Activated naive CD4-positive, alpha-beta T cell treated with anti-CD3 and anti-CD28 coated beads, Interleukin-2, amount 10 ng/mL, durations not matched to agents 7 days and 5 days (primary cell): Measurements from ENCODE around the gene B3GAT3.

ENCODE experiments used
- CTCF ChIA-PET: fragments of 350-600 bp; sonication (Branson Sonifier 250); formaldehyde crosslinking; loops from one replicate; lab custom pipeline; 2021; ENCODE audit warnings: antibody characterized with exemption; lab: Charles Lee
- DNase-seq: peaks from one replicate; pipeline ENCODE4 v3.0.0-alpha.2; 2020
- H3K27ac Mint-ChIP-seq: one replicate; pipeline ENCODE4 v1.8.0; 2021; ENCODE audit warnings: mild to moderate bottlenecking, moderate library complexity, mixed read lengths
- H3K27me3 Mint-ChIP-seq: one replicate; pipeline ENCODE4 v1.8.0; 2021; ENCODE audit warnings: mild to moderate bottlenecking, mixed read lengths
- H3K36me3 Mint-ChIP-seq: one replicate; pipeline ENCODE4 v1.8.0; 2021; ENCODE audit warnings: mixed read lengths
- H3K4me1 Mint-ChIP-seq: one replicate; pipeline ENCODE4 v1.8.0; 2021; ENCODE audit warnings: mixed read lengths
- H3K4me3 Mint-ChIP-seq: one replicate; pipeline ENCODE4 v1.8.0; 2021; ENCODE audit warnings: mild to moderate bottlenecking, moderate library complexity, mixed read lengths
- H3K9me3 Mint-ChIP-seq: one replicate; pipeline ENCODE4 v1.8.0; 2021; ENCODE audit warnings: mixed read lengths

Gene B3GAT3

DNA sequence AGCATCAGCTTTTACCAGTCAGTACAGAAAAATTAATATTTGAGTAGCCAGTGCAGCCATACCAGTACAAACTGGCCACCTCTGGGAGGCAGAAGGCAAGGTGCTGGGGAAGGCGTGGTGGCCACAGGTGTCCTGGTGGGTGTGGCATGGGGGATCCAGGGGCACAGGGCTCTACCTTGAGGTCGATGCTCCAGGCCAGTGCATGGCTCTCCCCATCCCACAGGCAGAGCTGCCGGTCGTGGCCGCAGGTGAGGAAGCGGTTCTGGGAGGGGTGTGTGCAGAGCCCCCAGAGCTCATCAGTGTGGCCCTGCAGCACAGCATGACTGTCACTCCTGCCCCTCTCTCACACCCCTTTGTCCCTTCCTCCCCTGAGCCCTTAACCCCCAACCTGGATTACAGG is 16.3 kb downstream of the B3GAT3 start:
- Mint-ChIP-seq H3K4me1 (peaks cover 53% of the 10 kb centered on the region), H3K36me3 (peaks cover 65% of the 10 kb centered on the region), H3K9me3 (no peaks in the 10 kb centered on the region), H3K4me3 (no peak overlapping the region), H3K27ac (no peak overlapping the region), H3K27me3 (no peaks in the 10 kb centered on the region)
- no peak for DNase-seq
- CTCF ChIA-PET = no interaction called here

GRCh38 chr11:62604460-62605120 is 17.2 kb downstream of the B3GAT3 start:
- Mint-ChIP-seq H3K9me3 (no peaks in the 10 kb centered on the region), H3K4me1 (peaks cover 52% of the 10 kb centered on the region), H3K27me3 (no peaks in the 10 kb centered on the region), H3K4me3 (no peak overlapping the region), H3K27ac (no peak overlapping the region), H3K36me3 (peaks cover 65% of the 10 kb centered on the region)
- DNase-seq = no peak
- CTCF ChIA-PET = interaction anchor here (1.7 kb wide), 1 partner anchor 12 kb away, joined by 5 read pairs; the partner anchor contains the start of gene TUT1

- peaks cover 68% of the 10 kb centered on the region for H3K36me3 Mint-ChIP-seq
- H3K4me3 Mint-ChIP-seq = peak overlapping the region; percentile 50
Observed at GRCh38 chr11:62603776-62604299, 17.9 kb downstream of the B3GAT3 start.

DNA sequence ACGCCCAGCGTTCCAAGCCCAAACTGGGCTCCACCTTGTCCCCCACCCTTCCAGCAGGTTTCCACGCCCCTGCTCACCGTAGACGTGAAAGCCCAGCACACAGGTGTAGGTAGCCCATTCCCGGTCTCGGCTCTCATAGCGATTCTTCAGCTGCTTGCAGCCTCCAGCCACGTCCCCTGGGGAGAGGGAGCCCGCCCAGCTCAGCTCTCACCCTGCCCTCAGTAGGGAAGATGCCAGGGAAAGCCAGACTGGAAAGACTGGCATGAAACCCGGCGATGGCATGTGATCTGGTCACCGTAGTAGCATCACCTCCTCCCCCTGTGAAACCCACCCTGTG is 18.7 kb downstream of the B3GAT3 start:
- Mint-ChIP-seq H3K27me3 (no peaks in the 10 kb centered on the region), H3K36me3 (peaks cover 72% of the 10 kb centered on the region), H3K4me3 (peak overlapping the region; percentile 50), H3K4me1 (peaks cover 54% of the 10 kb centered on the region), H3K9me3 (no peaks in the 10 kb centered on the region), H3K27ac (peak overlapping the region; percentile 75)
- CTCF ChIA-PET = interaction anchor here (0.9 to 1.7 kb wide), 2 partner anchors 9 to 11 kb away, joined by 3 to 5 read pairs; partner anchors contain the start of gene TUT1
- DNase-seq = no peak

More at GRCh38 chr11:62603776-62604299, 17.9 kb downstream of the B3GAT3 start:
- no peaks in the 10 kb centered on the region for H3K27me3 Mint-ChIP-seq
- H3K27ac Mint-ChIP-seq = peak overlapping the region; percentile 28
- H3K9me3 Mint-ChIP-seq = no peaks in the 10 kb centered on the region
- DNase-seq = no peak
- CTCF ChIA-PET = interaction anchor here (0.9 to 1.7 kb wide), 2 partner anchors 10 to 12 kb away, joined by 3 to 5 read pairs; partner anchors contain the start of gene TUT1
- peaks cover 52% of the 10 kb centered on the region for H3K4me1 Mint-ChIP-seq

DNA sequence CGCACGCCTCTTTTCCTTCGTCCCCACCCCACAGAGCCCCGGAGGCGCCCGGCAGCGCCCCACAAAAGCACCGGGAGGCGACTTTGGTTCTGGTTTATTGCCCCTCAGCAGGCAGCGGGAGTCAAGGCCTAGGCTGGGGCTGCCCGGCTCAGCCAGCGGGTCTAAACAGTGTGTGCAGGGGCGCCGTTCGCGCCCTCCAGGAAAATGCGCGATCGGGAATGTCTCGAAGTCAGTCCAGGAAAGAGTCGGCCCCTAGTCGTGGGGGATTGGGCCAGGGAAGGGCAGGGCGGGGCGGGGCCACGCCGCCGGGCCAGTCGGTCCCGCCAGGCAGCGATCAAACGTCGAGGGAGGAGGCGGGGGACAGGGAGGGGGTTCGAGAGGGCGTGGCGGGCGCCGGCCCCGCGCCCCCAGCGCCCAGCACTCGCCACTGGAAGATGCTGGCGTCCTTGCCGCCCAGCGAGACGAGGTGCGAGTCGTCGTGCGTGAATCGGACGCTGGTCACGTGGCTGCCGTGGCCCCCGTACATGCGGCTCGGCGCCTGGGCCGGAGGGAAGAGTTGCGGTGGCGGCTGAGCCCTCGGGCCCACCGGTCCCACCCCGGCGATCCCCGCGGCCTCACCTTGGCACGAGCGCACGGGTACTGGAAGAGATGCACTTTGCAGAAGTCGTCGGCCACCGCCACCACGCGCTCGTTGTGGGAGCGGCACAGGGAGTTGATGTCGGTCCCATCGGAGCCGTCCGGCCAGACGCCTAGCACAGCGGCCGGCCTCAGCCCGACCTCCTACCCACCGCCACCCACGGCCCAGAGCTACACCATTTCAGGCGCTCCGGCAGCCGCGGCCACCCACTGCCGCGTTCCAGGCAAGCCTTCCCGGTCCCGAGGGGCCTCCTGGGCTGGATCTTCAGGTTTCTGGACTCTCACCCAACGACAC is 19.4 kb downstream of the B3GAT3 start:
- Mint-ChIP-seq H3K9me3 (no peaks in the 10 kb centered on the region), H3K4me3 (peak overlapping the region; percentile 87), H3K36me3 (peaks cover 72% of the 10 kb centered on the region), H3K27me3 (no peaks in the 10 kb centered on the region), H3K27ac (peak overlapping the region; percentile 96), H3K4me1 (peaks cover 54% of the 10 kb centered on the region)
- CTCF ChIA-PET = interaction anchor here (0.9 to 2.1 kb wide), 6 partner anchors 9 to 91 kb away, joined by 3 to 16 read pairs (median 8); partner anchors contain the start of genes B3GAT3, EML3, LRRN4CL and TUT1
- no peak for DNase-seq

GRCh38 chr11:62601372-62602140 is 20.2 kb downstream of the B3GAT3 start, which contains the start of gene MTA2:
Gene MTA2 (minus strand): TSS chr11:62601865. CDS start chr11:62601450, 415 bp downstream.
- CTCF ChIA-PET = interaction anchor here (0.9 to 2.1 kb wide), 6 partner anchors 10 to 92 kb away, joined by 3 to 16 read pairs (median 8); partner anchors contain the start of genes B3GAT3, EML3, LRRN4CL and TUT1
- Mint-ChIP-seq H3K27ac (peak within 1 kb of the TSS; percentile 96), H3K4me1 (peaks cover 58% of the 10 kb centered on the region), H3K27me3 (no peaks in the 10 kb centered on the region), H3K4me3 (peak within 1 kb of the TSS; percentile 87), H3K9me3 (no peaks in the 10 kb centered on the region), H3K36me3 (peaks cover 71% of the 10 kb centered on the region)
- DNase-seq = peak; percentile 100

GRCh38 chr11:62601122-62601371 is 20.7 kb downstream of the B3GAT3 start:
- H3K4me3 Mint-ChIP-seq = peak overlapping the region; percentile 87
- peak; percentile 68 for DNase-seq
- peaks cover 73% of the 10 kb centered on the region for H3K36me3 Mint-ChIP-seq
- H3K4me1 Mint-ChIP-seq = peaks cover 58% of the 10 kb centered on the region
- CTCF ChIA-PET = interaction anchor here (0.9 to 2.1 kb wide), 6 partner anchors 9 to 93 kb away, joined by 3 to 16 read pairs (median 8); partner anchors contain the start of genes B3GAT3, EML3, LRRN4CL and TUT1
- no peaks in the 10 kb centered on the region for H3K27me3 Mint-ChIP-seq
- no peaks in the 10 kb centered on the region for H3K9me3 Mint-ChIP-seq
- H3K27ac Mint-ChIP-seq = peak overlapping the region; percentile 96

- H3K4me1 Mint-ChIP-seq = peaks cover 58% of the 10 kb centered on the region
- H3K36me3 Mint-ChIP-seq = peaks cover 72% of the 10 kb centered on the region
Observed at GRCh38 chr11:62600367-62601121, 21.2 kb downstream of the B3GAT3 start.

DNA sequence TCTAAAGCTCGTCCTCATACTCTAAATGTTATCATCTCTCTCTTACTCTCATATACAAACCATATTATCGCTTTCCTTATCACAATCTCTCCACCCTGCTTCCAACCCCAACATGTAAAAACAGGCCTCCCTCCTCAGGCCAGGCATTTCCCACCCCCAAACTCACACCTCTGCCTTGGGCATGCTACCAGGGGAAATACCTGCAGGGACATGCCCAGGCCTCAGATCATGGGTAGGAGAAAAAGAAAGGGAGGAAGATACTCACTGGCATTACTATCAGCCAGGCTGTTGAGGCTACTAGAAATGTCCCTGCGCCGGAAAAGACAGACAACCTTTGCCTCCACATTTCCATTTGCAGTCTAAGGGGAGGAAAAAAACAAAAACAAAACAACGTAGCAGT is 21.9 kb downstream of the B3GAT3 start:
- peaks cover 61% of the 10 kb centered on the region for H3K4me1 Mint-ChIP-seq
- peaks cover 74% of the 10 kb centered on the region for H3K36me3 Mint-ChIP-seq
- peak overlapping the region; percentile 96 for H3K27ac Mint-ChIP-seq
- no peaks in the 10 kb centered on the region for H3K27me3 Mint-ChIP-seq
- no peak for DNase-seq
- CTCF ChIA-PET = interaction anchor here (0.8 kb wide), 1 partner anchor 177 kb away, joined by 4 read pairs; no protein-coding TSS in a partner anchor
- H3K9me3 Mint-ChIP-seq = no peaks in the 10 kb centered on the region
- peak overlapping the region; percentile 87 for H3K4me3 Mint-ChIP-seq

More at GRCh38 chr11:62600367-62601121, 21.2 kb downstream of the B3GAT3 start:
- Mint-ChIP-seq H3K9me3 (no peaks in the 10 kb centered on the region), H3K4me3 (peak overlapping the region; percentile 87), H3K27ac (peak overlapping the region; percentile 96), H3K27me3 (no peaks in the 10 kb centered on the region)
- CTCF ChIA-PET = interaction anchor here (1.3 to 2.1 kb wide), 3 partner anchors 9 to 66 kb away, joined by 4 to 16 read pairs (median 10); partner anchors contain the start of genes B3GAT3 and TUT1
- no peak for DNase-seq

- CTCF ChIA-PET = interaction anchor here (0.8 kb wide), 1 partner anchor 176 kb away, joined by 4 read pairs; no protein-coding TSS in a partner anchor
- peaks cover 65% of the 10 kb centered on the region for H3K4me1 Mint-ChIP-seq
Observed at GRCh38 chr11:62599069-62599696, 22.6 kb downstream of the B3GAT3 start.

GRCh38 chr11:62595124-62595523 is 26.7 kb downstream of the B3GAT3 start:
- Mint-ChIP-seq H3K4me3 (no peak overlapping the region), H3K27ac (no peak overlapping the region), H3K9me3 (no peaks in the 10 kb centered on the region), H3K36me3 (peaks cover 75% of the 10 kb centered on the region), H3K27me3 (no peaks in the 10 kb centered on the region), H3K4me1 (peaks cover 76% of the 10 kb centered on the region)
- no peak for DNase-seq
- CTCF ChIA-PET = interaction anchor here (0.5 to 5.6 kb wide), 4 partner anchors 16 to 170 kb away, joined by 3 to 44 read pairs (median 10); partner anchors contain the start of genes EML3 and ROM1

More at GRCh38 chr11:62599069-62599696, 22.6 kb downstream of the B3GAT3 start:
- Mint-ChIP-seq H3K27ac (peak overlapping the region; percentile 96), H3K36me3 (peaks cover 79% of the 10 kb centered on the region), H3K27me3 (no peaks in the 10 kb centered on the region), H3K9me3 (no peaks in the 10 kb centered on the region), H3K4me3 (peak overlapping the region; percentile 87)
- peak; percentile 98 for DNase-seq

GRCh38 chr11:62593434-62594044 is 28.2 kb downstream of the B3GAT3 start:
- Mint-ChIP-seq H3K4me1 (peaks cover 72% of the 10 kb centered on the region), H3K27me3 (no peaks in the 10 kb centered on the region), H3K27ac (peak overlapping the region; percentile 92), H3K4me3 (peak overlapping the region; percentile 71), H3K9me3 (no peaks in the 10 kb centered on the region), H3K36me3 (peaks cover 59% of the 10 kb centered on the region)
- peak; percentile 91 for DNase-seq
- CTCF ChIA-PET = interaction anchor here (0.7 to 5.6 kb wide), 18 partner anchors 10 to 198 kb away, joined by 3 to 44 read pairs (median 4); partner anchors contain the start of genes C11orf98, CSKMT, EML3 and GANAB
